Hepatocyte (in vitro differentiated cells): ENCODE measurements around the gene NANOG.
"Not testable (repeated sequence)": the region's sequence is repeated elsewhere in the genome, so short reads cannot be mapped to it uniquely, and the experiment has no call there.

Experiments used
- CTCF ChIP-seq: fragments of 200-600 bp; sonication (generic); IDR thresholded peaks from 2 replicates; pipeline ENCODE4 v1.5.1; 2016; ENCODE audit warnings: antibody characterized with exemption, mild to moderate bottlenecking; ENCODE audit not compliant: poor library complexity
- EZH2 ChIP-seq: fragments of 200-600 bp; sonication (generic); IDR thresholded peaks from 2 replicates; pipeline ENCODE4 v1.6.1; 2016; ENCODE audit warnings: antibody characterized with exemption, mild to moderate bottlenecking, borderline replicate concordance
- EZH2phosphoT487 ChIP-seq: fragments of 200-600 bp; sonication (generic); IDR thresholded peaks from one replicate; pipeline ENCODE4 v1.6.1; 2018; ENCODE audit warnings: antibody characterized with exemption, mild to moderate bottlenecking, low read depth, moderate library complexity; ENCODE audit not compliant: unreplicated experiment, severe bottlenecking

GRCh38 chr12:7783433-7783832 lies 5.8 kb upstream of the NANOG start:
- not testable (repeated sequence) for TF ChIP-seq CTCF, EZH2, EZH2phosphoT487
